Astrocyte (in vitro differentiated cells and primary cell): Measurements from ENCODE around the gene UBE2U.

ENCODE experiments used
- EZH2 ChIP-seq: IDR thresholded peaks from 2 replicates; pipeline ENCODE4 v1.6.1; 2012; ENCODE audit warnings: mild to moderate bottlenecking, low read length, inconsistent platforms; ENCODE audit not compliant: insufficient read depth
- TF ChIP-seq, protein P1 (sequence below): IDR thresholded peaks from 2 replicates; pipeline ENCODE4 v1.5.1; 2011; ENCODE audit warnings: low read depth, mild to moderate bottlenecking, inconsistent platforms, low read length, moderate library complexity; ENCODE audit not compliant: insufficient read depth

DNA sequence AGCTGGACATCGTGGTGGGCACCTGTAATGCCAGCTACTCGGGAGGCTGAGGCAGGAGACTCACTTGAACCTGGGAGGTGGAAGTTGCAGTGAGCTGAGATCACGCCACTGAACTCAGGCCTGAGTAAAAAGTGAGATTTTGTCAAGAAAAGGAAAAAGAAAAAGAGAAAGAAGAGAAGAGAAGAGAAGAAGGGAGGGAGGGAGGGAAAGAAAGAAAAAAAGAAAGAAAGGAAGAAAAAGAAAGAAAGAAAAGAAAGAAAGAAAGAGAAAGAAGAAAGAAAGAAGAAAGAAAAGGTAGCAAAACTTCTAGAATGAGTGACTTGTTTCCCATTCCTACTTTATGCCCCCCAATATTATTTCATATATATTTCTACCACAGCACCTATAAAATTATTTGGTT is 98.8 kb downstream of the UBE2U start:
- TF ChIP-seq, protein P1, sequence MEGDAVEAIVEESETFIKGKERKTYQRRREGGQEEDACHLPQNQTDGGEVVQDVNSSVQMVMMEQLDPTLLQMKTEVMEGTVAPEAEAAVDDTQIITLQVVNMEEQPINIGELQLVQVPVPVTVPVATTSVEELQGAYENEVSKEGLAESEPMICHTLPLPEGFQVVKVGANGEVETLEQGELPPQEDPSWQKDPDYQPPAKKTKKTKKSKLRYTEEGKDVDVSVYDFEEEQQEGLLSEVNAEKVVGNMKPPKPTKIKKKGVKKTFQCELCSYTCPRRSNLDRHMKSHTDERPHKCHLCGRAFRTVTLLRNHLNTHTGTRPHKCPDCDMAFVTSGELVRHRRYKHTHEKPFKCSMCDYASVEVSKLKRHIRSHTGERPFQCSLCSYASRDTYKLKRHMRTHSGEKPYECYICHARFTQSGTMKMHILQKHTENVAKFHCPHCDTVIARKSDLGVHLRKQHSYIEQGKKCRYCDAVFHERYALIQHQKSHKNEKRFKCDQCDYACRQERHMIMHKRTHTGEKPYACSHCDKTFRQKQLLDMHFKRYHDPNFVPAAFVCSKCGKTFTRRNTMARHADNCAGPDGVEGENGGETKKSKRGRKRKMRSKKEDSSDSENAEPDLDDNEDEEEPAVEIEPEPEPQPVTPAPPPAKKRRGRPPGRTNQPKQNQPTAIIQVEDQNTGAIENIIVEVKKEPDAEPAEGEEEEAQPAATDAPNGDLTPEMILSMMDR, result no peak
- TF ChIP-seq EZH2, result no peak
